SW480 (cell line): ENCODE measurements around the gene ATP11B.
A peak's percentile ranks its signal among the peaks of the same experiment; 100 is the strongest.

Source experiments
- DNase-seq: peaks from one replicate; pipeline ENCODE4 v3.0.0-alpha.2; 2016; ENCODE audit warnings: low spot score

Gene ATP11B

DNA sequence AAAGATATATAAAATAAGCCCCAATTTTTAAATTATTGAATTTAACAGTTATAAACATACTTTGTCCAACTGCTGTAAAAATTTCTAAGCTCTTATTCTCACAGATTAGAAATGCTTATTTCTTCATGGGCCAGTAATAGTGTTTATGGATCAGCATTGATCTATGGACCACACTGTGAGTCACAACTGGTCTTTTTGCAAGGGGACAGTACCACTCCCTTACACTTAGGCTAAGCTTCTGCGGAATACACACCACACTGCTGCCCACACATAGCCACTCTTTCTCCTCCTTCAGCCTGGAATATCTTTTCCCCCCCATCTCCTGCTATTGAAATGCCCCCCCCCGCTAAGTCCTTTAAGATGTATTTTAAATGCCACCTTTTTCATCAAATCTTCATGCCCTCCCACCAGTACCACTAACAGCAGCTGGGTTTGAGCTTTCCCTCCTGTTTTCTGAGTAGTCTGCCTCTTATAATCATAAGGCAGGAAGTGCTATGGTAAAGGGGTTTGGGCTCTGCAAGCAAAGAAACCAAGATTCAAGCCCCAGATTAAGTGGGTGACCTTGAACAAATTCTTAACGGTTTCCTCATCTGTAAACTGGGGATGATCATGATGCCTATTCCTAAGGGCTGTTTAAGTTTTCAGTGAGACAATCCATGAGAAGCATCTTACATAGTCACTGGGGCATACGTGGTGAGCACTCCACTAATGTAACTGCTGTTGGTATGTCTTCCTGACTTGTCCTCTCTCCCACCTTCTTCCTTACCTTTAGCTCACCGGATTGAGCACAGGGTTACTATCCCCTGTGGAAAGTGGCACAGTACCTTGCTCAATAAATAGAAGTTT, 117.9 kb downstream of the ATP11B start:
- no peak for DNase-seq

DNA sequence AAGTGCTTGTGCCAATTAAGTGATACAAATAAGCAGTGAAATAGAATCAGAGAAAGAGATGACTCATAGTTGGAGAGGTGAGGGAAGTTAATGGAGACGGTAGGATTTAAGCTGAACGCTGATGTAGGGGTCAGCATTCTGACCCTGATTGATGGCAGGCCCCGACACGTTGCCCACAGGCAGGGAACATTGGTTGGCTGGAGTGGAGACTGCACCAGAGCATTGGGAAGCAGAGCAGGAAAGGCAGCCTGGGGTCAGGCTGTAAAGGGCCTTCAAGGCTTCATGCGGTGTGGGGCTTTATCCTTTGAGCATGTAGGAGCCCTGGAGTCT, 118.4 kb downstream of the ATP11B start:
- no peak for DNase-seq

DNA sequence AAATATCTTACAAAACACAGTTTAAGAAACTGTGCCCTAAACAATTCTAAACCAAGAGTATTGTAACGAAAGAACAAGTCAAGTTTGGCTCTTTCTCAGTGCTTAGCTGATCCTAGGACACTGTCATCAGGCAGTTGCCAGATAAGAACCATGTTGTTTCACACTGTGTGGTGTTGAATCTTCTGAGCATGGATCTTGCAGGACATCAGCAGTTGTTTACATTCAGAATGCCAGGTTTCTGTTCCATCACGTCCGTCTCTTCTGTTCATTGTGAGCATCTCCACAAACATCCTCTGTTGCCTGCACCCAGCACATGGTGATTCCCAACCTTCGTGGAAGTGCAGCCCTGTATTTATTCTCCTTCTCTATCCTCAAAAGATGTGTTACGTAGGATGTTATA, 119.2 kb downstream of the ATP11B start:
- no peak for DNase-seq

DNA sequence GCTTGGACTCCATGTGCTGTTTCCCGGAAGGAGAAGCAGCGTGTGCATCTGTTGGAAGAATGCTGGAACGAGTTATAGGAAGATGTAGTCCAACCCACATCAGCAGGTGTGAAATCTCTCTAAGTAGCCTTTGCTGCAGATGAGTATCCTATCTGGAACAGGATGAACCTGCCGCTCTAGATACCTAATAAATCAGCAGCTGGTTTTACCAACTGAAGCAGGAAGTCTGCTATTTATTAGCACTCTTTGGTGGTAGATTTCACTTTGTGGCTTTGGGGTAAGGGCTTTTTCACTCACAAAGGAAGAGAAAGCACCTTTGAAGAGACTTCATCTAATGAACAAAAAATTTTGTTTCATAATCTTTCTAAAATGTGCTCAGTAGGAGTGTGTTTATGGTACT, 120.6 kb downstream of the ATP11B start:
- DNase-seq = no peak

DNA sequence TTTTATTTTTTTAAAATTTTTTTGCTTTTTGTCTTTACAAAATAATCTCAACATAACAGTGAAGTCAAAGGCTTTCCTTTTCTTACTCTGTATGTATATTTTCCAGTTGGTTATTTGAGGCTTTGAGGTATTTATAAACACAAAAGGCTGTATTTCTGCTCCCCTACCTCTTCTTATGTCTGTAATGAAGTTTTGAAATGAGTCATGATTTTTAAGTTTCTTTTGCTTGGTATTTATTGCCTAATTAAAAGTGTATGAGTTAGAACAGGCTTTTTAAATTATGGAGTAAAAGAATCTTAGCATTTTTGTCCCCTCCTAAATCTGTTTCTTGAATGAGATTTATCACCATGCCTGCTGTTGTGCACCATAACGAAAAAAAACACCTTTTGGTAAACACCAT, 121.0 kb downstream of the ATP11B start:
- no peak for DNase-seq

DNA sequence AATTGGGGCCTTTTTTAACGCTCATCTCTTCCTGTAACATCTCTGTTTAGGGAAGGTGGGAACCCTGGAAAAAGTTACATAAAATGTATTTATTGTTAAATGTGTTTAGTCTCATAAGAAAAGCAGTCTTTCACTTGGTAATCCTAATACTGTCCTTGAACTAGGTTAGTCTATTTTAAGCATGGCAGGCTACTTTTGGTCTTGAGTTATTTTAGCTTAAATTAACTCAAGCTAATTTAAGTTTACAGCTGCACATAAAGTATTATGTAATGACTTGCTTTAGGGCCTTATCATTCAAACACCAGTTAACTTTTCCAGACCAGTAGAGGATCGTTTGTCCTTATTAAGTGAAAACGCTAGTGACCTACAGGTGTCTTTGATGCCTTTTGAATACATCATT, 123.8 kb downstream of the ATP11B start:
- DNase-seq = no peak

DNA sequence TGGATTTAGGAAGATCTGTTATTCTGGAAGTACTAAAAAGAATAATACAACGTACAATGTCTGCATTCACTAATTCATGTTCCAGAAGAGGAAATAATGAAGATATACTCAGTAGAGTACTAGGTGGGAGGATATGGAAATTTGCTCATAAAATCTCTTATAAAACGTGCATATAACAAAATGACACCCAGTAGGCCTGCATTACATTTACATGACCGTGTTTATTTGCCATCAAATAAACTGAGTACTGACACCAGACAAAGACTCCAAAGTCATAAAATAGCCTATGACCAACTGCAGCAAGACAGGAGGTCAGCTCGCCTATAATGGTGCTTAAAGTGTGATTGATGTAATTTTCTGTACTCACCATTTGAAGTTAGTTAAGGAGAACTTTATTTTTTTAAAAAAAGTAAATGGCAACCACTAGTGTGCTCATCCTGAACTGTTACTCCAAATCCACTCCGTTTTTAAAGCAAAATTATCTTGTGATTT, 126.6 kb downstream of the ATP11B start:
- no peak for DNase-seq

DNA sequence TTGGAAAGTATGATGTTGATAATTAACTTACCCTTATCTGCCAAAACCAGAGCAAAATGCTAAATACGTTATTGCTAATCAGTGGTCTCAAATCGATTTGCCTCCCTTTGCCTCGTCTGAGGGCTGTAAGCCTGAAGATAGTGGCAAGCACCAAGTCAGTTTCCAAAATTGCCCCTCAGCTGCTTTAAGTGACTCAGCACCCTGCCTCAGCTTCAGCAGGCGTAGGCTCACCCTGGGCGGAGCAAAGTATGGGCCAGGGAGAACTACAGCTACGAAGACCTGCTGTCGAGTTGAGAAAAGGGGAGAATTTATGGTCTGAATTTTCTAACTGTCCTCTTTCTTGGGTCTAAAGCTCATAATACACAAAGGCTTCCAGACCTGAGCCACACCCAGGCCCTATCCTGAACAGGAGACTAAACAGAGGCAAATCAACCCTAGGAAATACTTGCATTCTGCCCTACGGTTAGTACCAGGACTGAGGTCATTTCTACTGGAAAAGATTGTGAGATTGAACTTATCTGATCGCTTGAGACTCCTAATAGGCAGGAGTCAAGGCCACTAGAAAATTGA, 127.3 kb downstream of the ATP11B start:
- no peak for DNase-seq

DNA sequence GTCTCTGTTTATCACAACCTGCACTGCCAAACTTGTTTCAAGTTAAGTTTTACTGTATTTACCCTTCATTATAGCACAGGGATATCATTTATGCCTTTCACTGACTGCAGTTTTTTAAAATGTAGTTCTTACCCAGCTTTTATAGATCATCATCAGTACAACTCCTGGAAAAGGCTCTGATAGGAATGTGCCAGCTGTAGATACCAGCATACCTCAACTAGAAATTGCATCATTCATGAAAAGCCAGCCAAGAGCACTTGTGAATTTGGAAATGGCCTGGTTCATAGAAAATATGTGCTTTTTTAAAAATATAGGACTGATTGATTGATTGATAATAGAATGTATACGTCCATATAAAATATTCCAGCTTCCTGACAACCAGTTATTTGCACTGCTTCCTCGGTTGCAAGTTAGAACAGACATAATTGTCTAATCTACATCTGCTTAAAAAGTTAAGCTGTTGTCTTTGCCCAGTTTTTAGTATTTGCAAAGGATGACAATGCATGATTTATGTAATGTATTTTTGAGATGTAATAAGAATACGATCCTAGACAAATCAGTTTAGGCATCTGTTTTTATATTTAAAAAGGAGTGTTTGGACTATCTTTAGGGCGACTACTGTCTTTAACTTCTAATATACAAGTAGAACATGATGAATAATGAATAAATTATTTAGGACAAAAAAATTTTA, 128.5 kb downstream of the ATP11B start:
- DNase-seq = no peak

DNA sequence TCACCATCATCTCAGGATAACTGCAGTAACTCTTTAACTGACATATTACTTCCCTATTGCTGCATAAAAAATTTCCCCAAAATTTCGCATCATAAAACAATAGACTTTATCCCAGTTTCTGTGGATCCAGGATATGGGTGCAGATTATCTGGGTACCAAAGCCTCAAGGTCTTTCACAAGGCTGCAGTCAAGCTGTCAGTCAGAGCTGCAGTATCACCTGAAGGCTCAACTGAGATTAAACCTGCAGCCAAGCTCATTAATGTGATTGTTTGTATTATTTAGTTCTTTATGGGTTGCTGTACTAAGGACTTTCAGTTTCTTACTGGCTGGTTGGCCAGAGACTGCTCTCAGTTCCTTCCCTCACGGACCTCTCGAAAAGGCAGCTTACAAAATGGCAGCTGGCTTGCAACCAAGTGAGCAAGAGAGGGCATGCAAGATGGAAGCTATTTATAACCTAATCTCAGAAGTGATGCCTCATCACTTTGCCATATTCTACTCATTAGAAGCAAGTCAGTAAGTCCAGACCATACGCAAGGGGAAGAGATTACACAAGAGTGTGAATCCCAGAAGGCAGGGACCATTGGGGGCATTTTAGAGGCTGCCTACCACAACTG, 132.1 kb downstream of the ATP11B start:
- DNase-seq = no peak

DNA sequence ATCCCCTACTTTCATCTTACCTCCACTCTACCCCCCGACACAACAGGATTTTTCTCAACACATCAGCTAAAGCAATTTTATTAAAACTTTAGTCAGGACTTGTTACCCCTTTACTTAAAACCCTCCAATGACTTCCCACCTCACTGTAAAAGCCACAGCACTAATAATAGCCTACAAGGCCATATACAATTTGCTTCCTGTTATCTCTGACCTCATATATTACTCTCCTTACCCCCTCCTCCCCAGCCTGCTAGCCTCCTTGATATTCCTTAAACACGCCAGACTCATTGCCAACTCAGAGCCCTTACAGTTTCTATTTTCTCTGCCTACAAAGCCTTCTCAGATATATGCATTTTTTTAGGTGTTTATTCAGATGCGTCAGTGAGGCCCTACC, 132.6 kb downstream of the ATP11B start:
- no peak for DNase-seq

DNA sequence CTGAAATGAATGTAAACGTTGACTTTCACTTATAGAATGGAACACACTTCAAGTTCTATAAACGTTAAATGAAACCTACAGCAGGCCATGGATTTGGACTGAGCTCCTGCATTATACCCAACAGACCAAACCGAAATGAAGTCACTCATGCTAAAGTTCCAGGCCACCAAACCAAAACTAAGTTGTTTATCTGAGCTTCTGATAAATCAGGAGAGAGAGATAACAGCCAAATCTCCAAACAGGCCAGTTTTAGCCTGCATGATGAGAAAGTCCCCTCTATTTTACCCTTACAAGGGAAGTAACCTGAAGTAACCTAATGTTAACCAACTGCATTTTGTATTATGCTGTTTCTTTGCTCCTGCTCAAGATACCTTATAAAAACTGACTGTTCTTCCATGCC, 142.5 kb downstream of the ATP11B start:
- DNase-seq = no peak

DNA sequence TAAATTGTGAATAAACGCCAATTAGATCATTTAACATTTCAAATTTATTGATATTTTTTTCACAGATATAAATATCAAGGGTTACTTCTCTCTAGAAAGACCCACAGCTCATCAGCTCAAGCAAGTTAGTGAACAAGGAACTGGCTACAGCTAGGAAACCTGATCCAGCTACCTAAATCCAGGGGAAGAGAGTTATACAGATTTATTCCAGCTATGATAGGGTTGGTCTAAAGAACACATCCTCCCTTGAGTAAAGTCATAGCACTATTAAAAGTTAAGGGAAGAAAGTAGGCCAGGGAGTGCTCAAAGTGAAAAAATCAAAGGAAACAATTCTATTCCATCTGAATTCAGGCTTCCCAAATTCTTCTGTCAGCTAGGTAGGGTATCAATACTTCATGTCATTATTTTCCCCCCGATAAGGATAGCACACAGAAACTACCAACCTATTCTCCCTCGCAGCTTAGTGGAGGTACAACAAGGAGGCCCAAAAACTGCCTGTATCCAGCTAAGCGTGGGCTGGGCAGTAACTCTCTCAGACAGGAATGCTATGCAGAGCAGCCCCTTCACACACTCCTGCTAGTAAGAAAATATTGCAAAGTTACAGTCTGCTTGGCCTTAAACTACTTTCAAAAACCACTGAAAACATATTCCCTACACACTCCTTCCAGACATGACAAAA, 143.1 kb downstream of the ATP11B start:
- DNase-seq = no peak

DNA sequence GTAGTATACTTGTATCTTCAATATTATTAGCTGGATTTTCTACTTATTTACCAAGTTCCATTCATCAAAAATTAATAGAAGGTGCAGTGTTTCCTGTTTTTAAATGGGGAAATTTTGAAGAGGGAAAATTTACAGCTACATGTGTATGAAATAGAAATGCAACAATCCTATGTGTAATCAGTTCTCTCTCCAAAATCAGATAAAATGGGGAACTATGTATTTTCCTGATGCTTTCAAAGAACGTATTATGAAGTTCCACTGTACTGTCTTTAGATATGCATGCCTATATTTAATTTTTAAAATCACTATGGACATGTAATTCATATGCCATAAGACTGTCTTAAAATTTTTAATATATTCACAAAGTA, 143.6 kb downstream of the ATP11B start:
- DNase-seq = no peak

DNA sequence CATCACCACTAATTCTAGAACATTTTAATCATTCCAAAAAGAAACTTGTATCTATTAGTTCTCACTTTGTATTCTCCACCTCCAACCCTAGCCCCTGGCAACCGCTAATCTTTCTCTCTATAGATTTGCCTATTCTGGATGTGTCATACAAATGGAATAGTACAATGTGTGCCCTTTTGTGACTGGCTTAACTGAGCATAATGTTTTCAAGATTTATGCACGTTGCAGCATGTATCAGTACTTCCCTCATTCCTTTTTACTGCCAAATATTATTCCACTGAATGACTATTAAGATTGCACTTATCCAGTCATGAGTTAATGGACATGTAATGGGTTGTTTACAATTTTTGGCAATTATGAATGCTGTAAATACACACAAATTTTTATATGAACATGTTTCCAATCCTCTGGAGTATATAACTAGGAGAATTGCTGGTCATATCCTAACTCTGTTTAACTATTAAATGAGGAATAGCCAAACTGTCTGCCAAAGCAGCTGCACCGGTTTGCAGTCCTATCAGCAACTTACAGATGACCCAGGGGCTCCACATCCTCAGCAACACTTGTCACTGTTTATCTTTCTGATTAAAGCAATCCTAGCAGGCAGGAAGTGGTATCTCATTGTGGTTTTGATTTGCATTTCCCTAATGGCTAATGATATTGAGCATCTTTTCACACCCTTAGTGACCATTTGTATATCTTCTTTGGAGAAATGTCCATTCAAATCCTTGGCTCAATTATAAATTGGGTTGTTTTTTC, 144.2 kb downstream of the ATP11B start:
- peak; percentile 11 for DNase-seq

DNA sequence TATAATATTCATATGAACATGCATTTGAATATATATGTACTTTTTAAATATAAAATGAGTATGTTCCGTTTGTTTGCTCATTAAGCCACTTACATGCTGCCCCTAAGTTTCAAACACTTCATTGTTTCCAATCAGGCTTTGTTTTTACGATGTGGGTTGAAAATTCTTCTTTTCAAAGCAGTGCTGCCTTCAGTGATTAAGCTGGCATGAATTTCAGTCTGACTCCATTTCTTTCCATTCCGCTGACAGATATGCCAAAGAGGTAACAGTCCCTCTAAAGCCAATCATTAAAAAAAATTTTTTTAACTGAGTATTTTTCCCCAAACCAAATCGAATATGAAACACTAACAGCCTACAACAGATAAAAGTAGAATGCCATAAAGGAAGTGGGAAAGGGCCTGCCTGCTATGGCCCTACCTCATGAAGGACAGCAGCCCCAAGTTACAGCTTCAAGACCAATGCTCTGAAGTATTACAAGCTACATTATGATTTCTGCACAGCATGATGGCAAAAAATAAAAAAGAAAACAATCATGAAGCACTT, 147.0 kb downstream of the ATP11B start:
- DNase-seq = no peak

DNA sequence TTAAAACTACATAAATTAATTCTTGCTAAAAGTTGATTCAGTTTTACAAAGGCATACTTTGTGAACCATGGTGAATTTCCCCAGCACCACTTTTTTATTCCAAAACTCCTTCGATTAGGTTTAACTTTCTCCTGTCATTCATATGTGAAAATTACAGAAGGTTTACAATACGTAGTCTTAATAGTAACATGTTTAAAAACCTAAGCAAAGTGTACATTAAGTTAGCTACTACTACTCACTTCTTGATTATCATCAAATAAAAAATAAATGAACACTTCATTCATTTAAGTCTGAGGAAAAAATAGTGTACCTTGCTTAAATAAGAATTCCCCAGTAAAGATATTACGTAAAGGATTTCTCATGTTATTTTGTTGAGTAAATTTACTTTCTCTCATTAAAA, 148.4 kb downstream of the ATP11B start:
- DNase-seq = no peak

DNA sequence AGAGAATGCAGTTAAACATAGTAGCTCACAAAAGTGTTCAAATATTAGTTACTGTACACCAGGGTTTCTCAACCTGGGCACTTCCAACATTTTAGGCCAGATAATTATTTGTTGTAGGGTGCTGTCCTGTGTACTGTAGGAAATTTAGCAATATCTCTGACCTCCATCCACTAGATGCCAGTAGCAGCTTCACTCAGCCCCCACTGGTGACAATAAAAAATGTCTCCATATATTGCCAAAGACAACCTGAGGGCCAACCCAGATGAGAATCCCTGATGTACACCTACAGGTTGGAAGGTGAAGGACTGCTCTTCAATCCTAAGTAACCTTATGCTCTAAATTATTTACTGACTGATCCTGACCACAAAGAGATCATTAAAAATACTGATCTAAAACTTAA, 154.6 kb downstream of the ATP11B start:
- DNase-seq = peak; percentile 56

DNA sequence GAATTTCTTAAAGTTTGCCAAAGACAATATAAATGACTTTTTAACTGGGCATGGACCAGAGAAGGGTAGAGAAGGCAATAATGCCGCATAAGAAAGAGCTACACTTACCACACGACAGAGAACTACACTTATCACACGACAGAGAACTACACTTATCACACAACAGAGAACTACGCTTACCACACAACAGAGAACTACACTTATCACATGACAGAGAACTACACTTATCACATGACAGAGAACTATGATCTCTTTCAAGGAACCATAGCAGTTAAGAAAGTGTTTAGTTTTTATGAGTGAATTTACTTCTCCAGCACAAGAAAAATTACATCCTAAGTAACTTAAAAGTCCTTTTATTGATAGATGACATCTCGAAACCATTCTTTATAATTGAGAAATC, 155.0 kb downstream of the ATP11B start:
- no peak for DNase-seq

DNA sequence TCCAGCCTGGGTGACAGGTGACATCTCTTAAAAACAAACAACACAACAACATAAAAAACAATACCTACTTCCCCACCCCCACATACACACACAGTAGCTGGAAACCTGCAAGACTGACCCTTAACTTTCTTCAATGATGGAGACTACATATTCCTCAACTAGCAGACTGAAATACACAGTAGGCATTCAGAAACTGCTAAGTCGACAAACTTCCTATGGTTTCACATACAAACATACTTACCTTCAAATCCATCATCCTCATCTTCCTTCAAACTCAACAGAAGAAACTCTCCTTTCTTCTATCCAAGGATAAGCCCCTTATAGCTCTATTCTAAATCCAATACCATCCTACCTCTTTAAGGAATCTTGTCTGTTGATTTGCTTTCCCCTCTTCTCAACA, 156.4 kb downstream of the ATP11B start:
- DNase-seq = no peak

DNA sequence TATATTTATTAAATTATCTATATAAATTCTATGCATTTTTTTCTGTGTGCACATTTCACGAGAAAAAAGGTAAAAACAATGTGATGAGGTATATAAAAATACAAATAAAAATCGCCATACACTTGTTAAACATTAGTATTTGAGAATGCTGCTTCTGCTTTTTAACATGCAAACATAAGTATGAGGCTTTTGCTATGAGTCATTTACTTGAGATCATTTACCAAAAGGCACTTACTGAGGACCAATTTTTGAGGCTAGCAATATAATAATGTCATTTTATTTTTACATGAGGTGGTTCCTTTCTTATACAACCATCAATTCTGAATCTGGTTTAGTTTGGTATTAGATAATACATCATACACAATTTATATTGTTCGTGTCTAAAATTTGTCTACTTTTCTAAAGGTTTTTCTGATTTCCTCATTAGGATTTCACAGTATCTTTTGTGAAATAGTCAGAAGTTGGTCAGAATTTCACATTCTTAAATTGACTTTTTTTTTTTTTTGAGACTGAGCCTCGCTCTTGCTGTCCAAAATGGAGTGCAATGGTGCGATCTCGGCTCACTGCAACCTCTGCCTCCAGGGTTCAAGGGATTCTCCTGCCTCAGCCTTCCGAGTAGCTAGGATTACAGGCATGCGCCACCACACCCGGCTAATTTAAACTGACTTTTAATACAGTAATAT, 161.4 kb downstream of the ATP11B start:
- no peak for DNase-seq
